IgD-negative memory B cell (primary cell): ENCODE results near the gene CCSER1. TPM values are rescaled to one million over a fixed set of nuclear protein-coding genes. Genes with fewer than 3 reads are reported as not detected.

Experiments used
- H3K27ac Mint-ChIP-seq, 3 donors: one replicate each; pipeline ENCODE4 v1.8.0; 2020 to 2022; ENCODE audit warnings: mild to moderate bottlenecking in 3 of 3, mixed read lengths in 3 of 3, moderate library complexity in 1 of 3
- H3K27me3 Mint-ChIP-seq: one replicate; pipeline ENCODE4 v1.8.0; 2021; ENCODE audit warnings: mixed read lengths
- H3K36me3 Mint-ChIP-seq: one replicate; pipeline ENCODE4 v1.8.0; 2020; ENCODE audit warnings: mild to moderate bottlenecking, mixed read lengths
- H3K4me1 Mint-ChIP-seq, 3 donors: one replicate each; pipeline ENCODE4 v1.8.0; 2020 to 2022; ENCODE audit warnings: mixed read lengths in 3 of 3, mild to moderate bottlenecking in 1 of 3
- H3K4me3 Mint-ChIP-seq, 4 donors: one replicate each; pipeline ENCODE4 v1.8.0; 2020 to 2022; ENCODE audit warnings: mild to moderate bottlenecking in 4 of 4, mixed read lengths in 4 of 4, moderate library complexity in 3 of 4
- H3K9me3 Mint-ChIP-seq, 3 donors: one replicate each; pipeline ENCODE4 v1.8.0; 2020 to 2021; ENCODE audit warnings: mixed read lengths in 3 of 3, mild to moderate bottlenecking in 1 of 3
- polyA plus RNA-seq: library from polyadenylated mRNA; unstranded; fragments of 300-500 nt; fragmentation: Illumina TruSeq; gene quantifications from one replicate; pipeline ENCODE4 v1.2.3, GENCODE V29; 2021

CCSER1 gene
- polyA plus RNA-seq, 1 donor from 2014 or later, result 4.7 TPM

DNA sequence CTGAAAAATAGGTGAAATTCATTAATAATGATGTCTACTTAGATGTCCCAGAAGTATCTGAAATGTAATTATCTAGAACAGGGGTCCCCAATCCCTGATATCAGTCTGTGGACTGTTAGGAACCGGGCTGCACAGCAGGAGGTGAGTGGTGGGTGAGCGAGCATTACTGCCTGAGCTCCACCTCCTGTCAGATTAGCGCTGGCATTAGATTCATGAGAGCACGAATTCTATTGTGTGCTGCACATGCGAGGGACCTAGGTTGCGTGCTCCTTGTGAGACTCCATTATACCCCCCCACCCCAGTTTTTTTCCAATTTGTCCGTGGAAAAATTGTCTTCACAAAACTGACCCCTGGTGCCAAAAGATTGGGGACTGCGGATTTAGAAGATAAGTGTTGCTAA is 458.8 kb downstream of the CCSER1 start:
- no peaks in the 10 kb centered on the region for H3K4me1 Mint-ChIP-seq
- no peak overlapping the region for H3K4me3 Mint-ChIP-seq
- peaks cover 0 to 4% (median 0%) of the 10 kb centered on the region in 3 donors for H3K9me3 Mint-ChIP-seq
- no peak overlapping the region for H3K27ac Mint-ChIP-seq
- H3K36me3 Mint-ChIP-seq, result peaks cover 3% of the 10 kb centered on the region
- H3K27me3 Mint-ChIP-seq, result no peaks in the 10 kb centered on the region

DNA sequence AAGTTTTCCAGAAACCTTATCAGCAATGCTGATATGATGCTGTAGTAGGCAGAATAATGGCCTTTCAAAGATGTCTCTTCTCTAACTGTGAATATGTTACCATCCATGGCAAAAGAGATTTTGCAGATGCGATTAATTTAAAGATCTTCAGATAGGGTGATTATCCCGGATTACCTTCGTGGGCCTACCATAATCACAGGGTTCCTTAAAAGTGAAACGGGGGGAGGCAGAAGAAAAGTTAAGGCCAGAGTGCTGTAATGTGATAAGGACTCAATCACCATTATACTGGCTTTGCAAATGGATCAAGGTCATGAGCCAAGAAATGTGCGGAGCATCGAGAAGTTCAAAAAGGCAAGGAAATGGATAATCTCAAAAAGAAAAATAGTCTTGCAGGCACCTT is 459.6 kb downstream of the CCSER1 start:
- Mint-ChIP-seq H3K9me3 (peaks cover 0 to 1% (median 0%) of the 10 kb centered on the region in 3 donors), H3K27me3 (no peaks in the 10 kb centered on the region), H3K36me3 (peaks cover 2% of the 10 kb centered on the region), H3K4me1 (no peaks in the 10 kb centered on the region), H3K27ac (no peak overlapping the region), H3K4me3 (no peak overlapping the region)

DNA sequence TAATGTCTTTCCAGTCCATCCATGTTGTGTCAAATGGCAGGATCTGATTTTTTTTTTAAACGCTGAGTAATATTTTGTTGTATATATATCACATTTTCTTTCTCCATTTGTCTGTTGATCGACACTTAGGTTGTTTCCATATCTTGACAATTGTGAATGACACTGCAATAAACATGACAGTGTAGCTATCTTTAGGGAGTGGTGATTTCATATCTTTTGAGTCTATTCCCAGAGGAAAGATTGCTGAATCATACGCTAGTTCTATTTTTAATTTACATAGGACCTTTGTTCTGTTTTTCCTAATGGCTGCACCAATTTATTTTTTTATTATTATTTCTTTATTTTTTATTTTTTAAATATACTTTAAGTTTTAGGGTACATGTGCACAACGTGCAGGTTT is 470.7 kb downstream of the CCSER1 start:
- Mint-ChIP-seq H3K27ac (no peak overlapping the region), H3K4me1 (peaks cover 0 to 1% (median 0%) of the 10 kb centered on the region in 3 donors), H3K36me3 (peaks cover 2% of the 10 kb centered on the region), H3K27me3 (no peaks in the 10 kb centered on the region), H3K4me3 (no peak overlapping the region), H3K9me3 (peaks cover 4 to 10% (median 5%) of the 10 kb centered on the region in 3 donors)

DNA sequence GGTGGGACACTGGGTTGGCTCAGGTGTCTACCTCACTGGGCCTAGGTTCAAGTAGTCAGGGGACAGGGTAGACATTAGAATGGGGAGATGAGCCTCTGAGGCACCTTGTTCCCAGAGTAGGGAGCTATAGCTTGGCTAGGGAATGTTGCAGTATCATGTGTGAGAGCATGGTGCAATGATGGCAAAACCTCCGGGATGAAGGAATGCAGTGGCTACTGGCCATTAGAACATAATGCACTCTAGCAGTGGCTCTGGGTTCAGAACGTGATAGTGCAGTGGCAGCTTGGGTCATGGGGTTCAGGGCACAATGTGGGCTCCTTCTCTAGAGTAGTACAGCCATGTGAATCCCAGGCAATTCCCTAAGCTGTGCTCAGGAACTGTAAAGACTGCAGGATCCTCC is 471.5 kb downstream of the CCSER1 start:
- Mint-ChIP-seq H3K4me1 (no peaks in the 10 kb centered on the region), H3K9me3 (peaks cover 4 to 10% (median 5%) of the 10 kb centered on the region in 3 donors), H3K4me3 (no peak overlapping the region), H3K27me3 (no peaks in the 10 kb centered on the region), H3K36me3 (peaks cover 7% of the 10 kb centered on the region), H3K27ac (no peak overlapping the region)

DNA sequence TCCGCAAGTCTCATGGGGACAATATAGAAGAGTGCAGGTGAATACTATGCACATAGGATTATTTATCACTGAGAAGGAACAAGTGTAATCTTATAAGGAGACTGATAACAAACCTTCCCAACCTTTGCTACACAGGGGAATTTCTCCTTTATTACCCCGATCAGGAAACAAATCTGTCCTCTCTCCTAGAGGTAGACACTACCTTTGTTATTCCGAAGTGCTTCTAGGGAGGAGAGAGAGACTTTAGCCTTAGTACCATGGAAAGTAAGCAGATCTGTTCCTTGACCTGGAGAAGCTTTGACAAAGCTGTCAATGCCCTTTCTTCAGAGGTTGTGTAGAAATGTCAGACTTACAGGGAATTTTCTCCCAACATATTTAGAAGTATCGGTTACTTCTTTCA is 475.5 kb downstream of the CCSER1 start:
- no peak overlapping the region for H3K4me3 Mint-ChIP-seq
- H3K27ac Mint-ChIP-seq, result no peak overlapping the region
- peaks cover 9% of the 10 kb centered on the region for H3K36me3 Mint-ChIP-seq
- H3K4me1 Mint-ChIP-seq, result no peaks in the 10 kb centered on the region
- H3K27me3 Mint-ChIP-seq, result no peaks in the 10 kb centered on the region
- H3K9me3 Mint-ChIP-seq, result peaks cover 4 to 10% (median 5%) of the 10 kb centered on the region in 3 donors

DNA sequence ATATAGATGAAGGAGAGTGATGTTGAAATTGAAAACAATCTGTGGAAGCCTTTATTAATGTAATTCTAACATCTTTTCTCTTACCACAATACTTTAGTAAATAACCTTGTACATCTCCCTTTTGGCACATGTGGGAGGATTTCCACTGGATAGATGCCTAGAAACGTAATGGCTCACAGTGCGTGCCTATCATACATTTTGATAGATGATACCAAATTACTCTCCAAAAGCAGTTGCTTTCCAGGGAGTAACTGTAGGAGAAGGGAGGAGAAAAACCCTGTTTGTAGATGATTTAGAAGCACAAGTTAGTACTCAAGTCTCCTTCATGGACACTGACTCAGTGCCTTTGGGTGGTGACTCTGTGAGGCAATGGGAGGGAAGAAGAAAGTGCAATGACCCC is 476.3 kb downstream of the CCSER1 start:
- Mint-ChIP-seq H3K27me3 (no peaks in the 10 kb centered on the region), H3K36me3 (peaks cover 9% of the 10 kb centered on the region)

DNA sequence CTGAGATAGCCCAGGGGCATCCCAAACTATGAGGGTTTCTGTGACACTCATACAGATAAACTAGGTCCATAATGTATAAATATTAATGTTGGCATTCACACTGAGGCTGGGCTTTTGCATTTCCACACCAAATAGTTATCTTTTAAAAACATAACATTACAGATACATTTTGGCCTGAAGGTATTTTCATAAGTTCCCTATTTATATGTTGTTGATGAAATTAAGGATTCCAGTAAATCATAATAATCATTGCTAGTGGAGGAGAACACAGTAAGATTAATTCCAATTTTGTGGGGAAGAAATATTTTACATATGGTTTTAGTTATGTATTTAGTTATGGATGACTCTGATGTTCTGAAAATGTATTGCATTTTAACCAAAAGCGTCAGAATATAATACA is 479.6 kb downstream of the CCSER1 start:
- no peaks in the 10 kb centered on the region for H3K27me3 Mint-ChIP-seq
- no peaks in the 10 kb centered on the region for H3K9me3 Mint-ChIP-seq
- no peak overlapping the region for H3K27ac Mint-ChIP-seq
- no peak overlapping the region for H3K4me3 Mint-ChIP-seq
- no peaks in the 10 kb centered on the region for H3K4me1 Mint-ChIP-seq
- peaks cover 6% of the 10 kb centered on the region for H3K36me3 Mint-ChIP-seq

More for the DNA sequence above, 476.3 kb downstream of the CCSER1 start:
- Mint-ChIP-seq H3K4me3 (no peak overlapping the region), H3K4me1 (no peaks in the 10 kb centered on the region), H3K27ac (no peak overlapping the region), H3K9me3 (peaks cover 2 to 7% (median 5%) of the 10 kb centered on the region in 3 donors)

DNA sequence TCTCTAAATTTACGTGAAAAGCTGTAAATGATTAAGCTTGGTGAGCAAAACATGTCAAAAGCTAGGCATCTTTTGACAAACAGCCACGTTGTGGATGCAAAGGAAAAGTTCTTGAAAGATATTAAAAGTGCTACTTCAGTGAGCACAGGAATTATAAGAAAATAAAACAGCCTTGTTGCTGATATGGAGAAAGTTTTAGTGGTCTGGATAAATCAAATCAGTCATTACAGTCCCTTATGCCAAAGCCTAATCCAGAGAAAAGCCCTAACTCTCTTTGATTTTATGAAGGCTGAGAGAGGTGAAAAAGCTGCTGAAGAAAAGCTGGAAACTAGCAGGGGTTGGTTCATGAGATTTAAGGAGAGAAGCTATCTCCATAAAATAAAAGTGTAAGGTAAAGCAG is 487.2 kb downstream of the CCSER1 start:
- peaks cover 0 to 6% (median 0%) of the 10 kb centered on the region in 3 donors for H3K9me3 Mint-ChIP-seq
- H3K36me3 Mint-ChIP-seq, result no peaks in the 10 kb centered on the region
- H3K27me3 Mint-ChIP-seq, result no peaks in the 10 kb centered on the region
- no peak overlapping the region for H3K27ac Mint-ChIP-seq
- H3K4me1 Mint-ChIP-seq, result no peaks in the 10 kb centered on the region
- no peak overlapping the region for H3K4me3 Mint-ChIP-seq

DNA sequence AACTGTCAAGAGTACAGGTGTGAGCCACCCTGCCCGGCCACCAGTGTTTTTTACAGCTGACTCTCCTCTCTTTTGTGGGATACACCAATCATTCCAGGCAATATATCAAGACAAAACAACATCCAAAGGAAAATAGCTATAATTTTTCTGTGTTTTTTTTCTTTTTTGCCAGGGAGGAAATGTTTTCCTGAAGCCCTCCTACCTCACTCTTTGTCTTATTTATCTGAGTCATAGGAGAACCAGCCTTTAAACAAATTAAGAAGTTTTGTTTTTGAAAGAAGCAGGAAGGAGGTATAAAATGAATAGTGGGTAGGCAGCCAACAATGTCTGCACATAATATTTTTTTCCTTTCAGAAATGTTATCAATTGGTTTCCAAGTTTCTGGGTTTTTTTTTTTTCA is 493.9 kb downstream of the CCSER1 start:
- H3K4me1 Mint-ChIP-seq, result no peaks in the 10 kb centered on the region
- no peaks in the 10 kb centered on the region for H3K27me3 Mint-ChIP-seq
- H3K27ac Mint-ChIP-seq, result no peak overlapping the region
- peaks cover 0 to 3% (median 2%) of the 10 kb centered on the region in 3 donors for H3K9me3 Mint-ChIP-seq
- no peak overlapping the region for H3K4me3 Mint-ChIP-seq
- H3K36me3 Mint-ChIP-seq, result no peaks in the 10 kb centered on the region

DNA sequence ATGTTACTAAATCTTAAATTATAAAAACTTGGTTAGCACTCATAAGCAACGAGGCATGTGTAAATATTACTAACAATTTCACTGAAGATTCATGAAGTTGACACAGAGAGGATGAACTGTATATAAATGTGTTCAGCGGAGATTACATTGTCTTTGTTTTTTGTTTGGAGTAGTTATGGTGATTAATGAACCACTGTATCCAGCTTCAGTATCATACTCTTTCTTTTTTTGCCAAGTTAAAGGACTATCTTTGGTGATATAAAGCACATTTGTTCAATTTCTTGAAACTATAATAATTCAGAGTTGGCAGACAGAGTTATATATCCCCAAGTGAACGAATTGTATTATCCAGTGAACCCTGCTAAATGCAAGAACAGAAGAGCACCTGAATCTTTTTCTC is 497.6 kb downstream of the CCSER1 start:
- Mint-ChIP-seq H3K9me3 (peaks cover 0 to 5% (median 2%) of the 10 kb centered on the region in 3 donors), H3K4me1 (no peaks in the 10 kb centered on the region), H3K36me3 (no peaks in the 10 kb centered on the region), H3K27ac (no peak overlapping the region), H3K27me3 (no peaks in the 10 kb centered on the region), H3K4me3 (no peak overlapping the region)

DNA sequence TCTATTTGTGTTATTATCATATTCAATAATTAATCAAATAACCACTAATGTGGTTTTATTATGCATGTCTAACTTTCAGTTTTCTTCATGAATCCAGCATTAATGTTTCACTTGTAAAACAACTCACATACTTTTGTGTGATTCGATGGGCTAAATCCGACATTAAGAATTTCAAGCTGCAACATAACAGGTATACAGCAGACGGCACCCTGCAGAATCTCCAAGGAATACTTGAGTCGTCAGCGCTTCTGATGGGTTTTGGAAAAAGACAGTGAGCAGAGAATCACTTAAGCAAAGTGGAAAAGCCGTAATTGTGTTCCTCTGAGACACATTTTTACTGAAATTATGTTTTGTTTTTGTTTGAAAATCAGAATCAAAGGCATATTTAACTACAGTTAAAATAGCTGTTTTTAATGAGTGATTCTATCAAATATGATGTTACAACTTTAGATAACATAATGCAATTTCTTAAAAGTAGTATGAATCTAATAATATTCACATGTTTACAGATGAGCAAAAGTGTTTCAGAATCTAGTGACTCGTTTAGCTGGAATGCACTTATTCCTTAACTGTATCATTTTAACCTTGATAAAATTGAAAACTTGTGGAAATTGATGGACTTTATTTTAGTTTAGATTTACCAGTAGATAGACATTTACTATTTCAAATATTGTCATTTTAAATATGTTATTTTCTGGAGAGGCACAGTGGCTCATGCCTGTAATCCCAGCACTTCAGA is 514.8 kb downstream of the CCSER1 start:
- Mint-ChIP-seq H3K36me3 (no peaks in the 10 kb centered on the region), H3K27ac (no peak overlapping the region), H3K9me3 (peaks cover 0 to 3% (median 0%) of the 10 kb centered on the region in 3 donors), H3K4me1 (no peaks in the 10 kb centered on the region), H3K4me3 (no peak overlapping the region), H3K27me3 (no peaks in the 10 kb centered on the region)

DNA sequence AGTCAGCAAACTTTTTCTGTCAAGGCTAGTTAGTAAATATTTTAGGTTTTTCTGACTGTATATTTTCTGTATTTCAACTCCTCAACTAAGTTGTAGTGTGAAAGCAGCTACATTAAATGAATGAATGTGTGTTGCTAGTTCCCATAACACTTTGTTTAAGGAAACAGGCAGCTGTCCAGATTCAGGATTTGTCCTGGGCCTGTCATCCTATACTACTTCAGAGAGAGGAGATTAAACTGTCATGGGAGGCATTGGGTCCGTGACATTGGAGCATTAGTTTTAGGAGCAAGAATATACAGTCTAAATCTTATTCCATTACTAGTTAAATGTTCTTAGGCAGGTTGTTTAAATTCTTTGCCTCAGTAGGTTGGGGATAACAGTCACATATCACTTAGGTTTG is 516.0 kb downstream of the CCSER1 start:
- Mint-ChIP-seq H3K9me3 (peaks cover 0 to 3% (median 0%) of the 10 kb centered on the region in 3 donors), H3K27ac (no peak overlapping the region), H3K36me3 (no peaks in the 10 kb centered on the region), H3K4me3 (no peak overlapping the region), H3K27me3 (no peaks in the 10 kb centered on the region), H3K4me1 (no peaks in the 10 kb centered on the region)

DNA sequence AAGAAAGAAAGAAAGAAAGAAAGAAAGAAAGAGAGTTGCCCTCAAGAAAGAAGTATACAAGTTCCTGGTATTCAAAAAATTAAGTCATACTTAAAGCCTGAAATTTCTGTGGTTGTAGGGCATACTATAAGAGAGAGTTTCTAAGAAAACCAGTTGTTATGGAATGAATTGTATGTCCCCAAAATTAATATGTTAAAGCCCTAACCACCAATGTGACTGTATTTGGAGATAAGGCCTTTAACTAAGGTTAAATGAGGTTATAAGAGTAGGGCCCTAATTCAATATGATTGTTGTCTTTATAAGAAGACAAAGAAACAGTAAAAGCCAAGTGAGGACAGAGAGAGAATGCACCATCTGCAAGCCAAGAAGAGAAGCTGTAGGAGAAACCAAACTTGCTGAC is 521.1 kb downstream of the CCSER1 start:
- Mint-ChIP-seq H3K4me3 (no peak overlapping the region), H3K27me3 (no peaks in the 10 kb centered on the region), H3K27ac (no peak overlapping the region), H3K9me3 (peaks cover 2 to 9% (median 7%) of the 10 kb centered on the region in 3 donors), H3K36me3 (no peaks in the 10 kb centered on the region), H3K4me1 (no peaks in the 10 kb centered on the region)

DNA sequence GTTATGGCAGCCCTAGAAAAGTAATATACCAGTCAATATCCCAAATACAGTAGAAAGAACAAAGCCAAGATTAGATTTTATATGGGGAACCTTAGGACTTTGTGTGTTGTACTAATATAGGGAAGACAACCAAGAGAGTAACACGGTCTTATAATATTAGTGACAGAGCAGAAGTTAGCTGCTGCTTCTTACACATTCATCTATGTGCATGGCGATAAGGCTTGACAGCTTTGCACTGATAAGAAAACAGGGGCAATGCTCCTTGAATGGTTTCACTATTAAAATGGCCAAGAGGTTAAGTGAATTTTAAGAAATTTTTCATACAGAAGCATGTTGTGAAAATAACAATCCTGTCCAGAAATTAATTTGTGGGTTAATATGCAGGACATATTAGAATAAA is 521.6 kb downstream of the CCSER1 start:
- Mint-ChIP-seq H3K9me3 (peaks cover 4 to 9% (median 7%) of the 10 kb centered on the region in 3 donors), H3K27me3 (no peaks in the 10 kb centered on the region), H3K27ac (no peak overlapping the region), H3K4me1 (no peaks in the 10 kb centered on the region), H3K36me3 (no peaks in the 10 kb centered on the region), H3K4me3 (no peak overlapping the region)

DNA sequence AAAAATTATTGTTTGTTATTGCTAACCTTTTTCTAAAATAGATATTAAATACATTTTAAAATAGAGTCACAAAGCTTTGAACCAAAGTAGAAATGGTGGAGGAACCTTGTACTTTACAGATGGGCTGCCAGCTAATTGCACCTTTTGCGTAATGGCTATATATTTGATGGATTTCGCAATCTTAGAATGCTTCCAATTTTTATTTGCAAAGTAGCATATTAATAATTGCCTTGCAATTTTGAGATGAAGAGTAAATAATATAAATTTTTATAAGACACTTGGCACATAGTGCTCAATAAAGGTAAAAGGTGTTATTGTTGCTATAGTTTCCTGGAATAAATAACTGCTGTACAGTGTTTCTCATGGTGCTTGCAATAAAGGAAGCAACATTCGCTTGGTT is 533.5 kb downstream of the CCSER1 start:
- H3K9me3 Mint-ChIP-seq, result peaks cover 0 to 3% (median 1%) of the 10 kb centered on the region in 3 donors
- no peaks in the 10 kb centered on the region for H3K4me1 Mint-ChIP-seq
- no peaks in the 10 kb centered on the region for H3K36me3 Mint-ChIP-seq
- H3K27ac Mint-ChIP-seq, result no peak overlapping the region
- H3K27me3 Mint-ChIP-seq, result no peaks in the 10 kb centered on the region
- H3K4me3 Mint-ChIP-seq, result no peak overlapping the region

DNA sequence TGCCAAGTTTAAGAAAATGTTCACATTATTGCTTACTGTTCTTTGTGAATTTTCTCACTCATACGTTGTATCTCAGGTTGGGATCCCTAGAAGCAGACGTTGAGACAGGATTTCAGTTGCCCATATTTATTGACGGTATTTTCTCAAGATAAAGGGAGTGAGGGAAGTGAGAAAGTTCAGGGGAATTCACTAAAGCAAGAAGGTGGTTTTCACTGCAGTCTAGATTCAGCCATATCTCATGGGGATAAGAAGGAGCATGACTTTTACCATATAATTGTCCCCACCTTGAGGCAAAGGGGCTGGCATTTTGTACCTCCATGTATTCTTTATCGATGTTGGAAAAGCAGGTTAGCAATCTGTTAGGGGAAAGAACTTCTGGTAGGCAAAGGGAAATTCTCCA is 543.0 kb downstream of the CCSER1 start:
- Mint-ChIP-seq H3K9me3 (peaks cover 0 to 2% (median 2%) of the 10 kb centered on the region in 3 donors), H3K36me3 (no peaks in the 10 kb centered on the region), H3K4me1 (no peaks in the 10 kb centered on the region), H3K27ac (peak overlapping the region in 1 of 3 donors; percentile 64), H3K4me3 (no peak overlapping the region), H3K27me3 (no peaks in the 10 kb centered on the region)
